Astrocyte of the cerebellum (primary cell): Measurements from ENCODE around the gene ZNF844.
"Not testable (repeated sequence)": the region's sequence is repeated elsewhere in the genome, so short reads cannot be mapped to it uniquely, and the experiment has no call there.

ENCODE experiments used
- DNase-seq: peaks from one replicate; pipeline ENCODE4 v3.0.0-alpha.2; 2011; ENCODE audit warnings: low read depth
- H3K4me3 ChIP-seq: 2 replicates; pipeline ENCODE4 v1.5.1; 2011; ENCODE audit warnings: mild to moderate bottlenecking, low read depth, low read length, moderate library complexity
- in situ Hi-C: cut with HindIII; loops from 2 replicates; pipeline ENCODE4 v1.10.0; 2017; ENCODE audit warnings: low sequenced_read_pairs
- TF ChIP-seq, protein P1 (sequence below): IDR thresholded peaks from 2 replicates; pipeline ENCODE4 v1.5.1; 2012; ENCODE audit warnings: low read length, low read depth, moderate library complexity, mild to moderate bottlenecking; ENCODE audit errors: missing control alignments

The ZNF844 gene

DNA sequence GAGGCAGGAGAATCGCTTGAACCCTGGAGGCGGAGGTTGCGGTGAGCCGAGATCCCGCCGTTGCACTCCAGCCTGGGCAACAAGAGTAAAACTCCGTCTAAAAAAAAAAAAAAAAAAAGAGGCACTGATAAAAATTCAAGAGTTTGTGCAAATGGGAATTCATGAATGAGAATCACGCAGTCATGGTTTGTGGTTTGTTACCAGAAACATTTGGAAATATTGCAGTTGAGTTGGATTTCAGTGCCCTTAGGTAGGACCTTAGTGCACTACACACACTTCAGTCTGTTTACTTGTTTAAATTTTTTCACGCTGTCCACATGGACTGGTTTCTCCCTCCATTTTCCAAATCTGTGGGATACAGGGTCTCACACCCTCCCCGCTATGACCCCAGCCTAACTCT, 28.4 kb downstream of the ZNF844 start:
- in situ Hi-C loops: no loop called here
- no peak for DNase-seq
- TF ChIP-seq, protein P1, sequence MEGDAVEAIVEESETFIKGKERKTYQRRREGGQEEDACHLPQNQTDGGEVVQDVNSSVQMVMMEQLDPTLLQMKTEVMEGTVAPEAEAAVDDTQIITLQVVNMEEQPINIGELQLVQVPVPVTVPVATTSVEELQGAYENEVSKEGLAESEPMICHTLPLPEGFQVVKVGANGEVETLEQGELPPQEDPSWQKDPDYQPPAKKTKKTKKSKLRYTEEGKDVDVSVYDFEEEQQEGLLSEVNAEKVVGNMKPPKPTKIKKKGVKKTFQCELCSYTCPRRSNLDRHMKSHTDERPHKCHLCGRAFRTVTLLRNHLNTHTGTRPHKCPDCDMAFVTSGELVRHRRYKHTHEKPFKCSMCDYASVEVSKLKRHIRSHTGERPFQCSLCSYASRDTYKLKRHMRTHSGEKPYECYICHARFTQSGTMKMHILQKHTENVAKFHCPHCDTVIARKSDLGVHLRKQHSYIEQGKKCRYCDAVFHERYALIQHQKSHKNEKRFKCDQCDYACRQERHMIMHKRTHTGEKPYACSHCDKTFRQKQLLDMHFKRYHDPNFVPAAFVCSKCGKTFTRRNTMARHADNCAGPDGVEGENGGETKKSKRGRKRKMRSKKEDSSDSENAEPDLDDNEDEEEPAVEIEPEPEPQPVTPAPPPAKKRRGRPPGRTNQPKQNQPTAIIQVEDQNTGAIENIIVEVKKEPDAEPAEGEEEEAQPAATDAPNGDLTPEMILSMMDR: no peak
- H3K4me3 ChIP-seq: peak overlapping the region; percentile 67

DNA sequence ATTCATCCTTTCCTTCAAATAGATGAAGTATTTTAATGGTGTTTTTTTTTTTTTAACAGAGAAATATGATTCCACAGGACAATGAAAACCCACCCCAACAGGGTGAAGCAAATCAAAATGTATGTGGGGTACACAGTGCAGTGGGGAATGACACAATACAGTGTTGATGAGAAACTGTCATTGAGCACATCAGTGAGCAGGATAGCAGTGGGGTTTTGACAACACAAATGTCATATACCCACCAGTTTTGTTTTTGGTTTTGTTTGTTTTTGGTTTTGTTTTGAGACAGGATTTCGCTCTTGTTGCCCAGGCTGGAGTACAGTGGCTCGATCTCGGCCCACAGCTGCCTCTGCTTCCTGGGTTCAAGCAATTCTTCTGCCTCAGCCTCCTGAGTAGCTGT, 29.2 kb downstream of the ZNF844 start:
- TF ChIP-seq, protein P1: no peak
- in situ Hi-C loops: no loop called here
- no peak overlapping the region for H3K4me3 ChIP-seq
- DNase-seq: no peak

DNA sequence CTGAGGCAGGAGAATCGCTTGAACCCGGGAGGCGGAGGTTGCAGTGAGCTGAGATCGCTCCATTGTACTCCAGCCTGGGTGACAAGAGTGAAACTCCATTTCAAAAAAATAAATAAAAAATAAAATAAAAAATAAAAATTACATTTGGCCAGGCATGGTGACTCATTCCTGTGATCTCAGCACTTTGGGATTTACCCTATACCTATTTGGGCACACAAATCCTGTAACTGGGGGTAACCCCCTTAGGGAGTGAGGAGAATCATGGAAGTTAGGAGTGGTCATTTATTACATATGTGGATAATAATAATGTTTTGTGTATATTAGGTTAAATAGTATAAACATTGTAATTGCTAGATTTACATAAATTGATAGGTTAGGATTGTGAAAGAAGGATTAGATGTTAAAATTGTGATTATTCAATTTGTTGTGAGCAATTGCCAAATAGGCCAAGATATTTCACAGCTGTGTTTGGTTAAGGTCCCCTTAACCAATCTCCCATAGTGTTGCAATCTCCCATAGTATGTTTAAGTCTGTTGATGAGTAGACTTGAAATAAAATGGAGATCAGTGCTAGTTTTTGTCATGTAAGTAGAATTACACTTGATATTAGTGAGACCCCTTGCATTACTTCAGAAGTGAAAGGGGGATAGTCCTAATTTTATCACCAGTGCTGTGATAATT, 30.7 kb downstream of the ZNF844 start:
- in situ Hi-C loops: no loop called here
- H3K4me3 ChIP-seq: no peak overlapping the region
- DNase-seq: no peak
- TF ChIP-seq, protein P1: no peak

DNA sequence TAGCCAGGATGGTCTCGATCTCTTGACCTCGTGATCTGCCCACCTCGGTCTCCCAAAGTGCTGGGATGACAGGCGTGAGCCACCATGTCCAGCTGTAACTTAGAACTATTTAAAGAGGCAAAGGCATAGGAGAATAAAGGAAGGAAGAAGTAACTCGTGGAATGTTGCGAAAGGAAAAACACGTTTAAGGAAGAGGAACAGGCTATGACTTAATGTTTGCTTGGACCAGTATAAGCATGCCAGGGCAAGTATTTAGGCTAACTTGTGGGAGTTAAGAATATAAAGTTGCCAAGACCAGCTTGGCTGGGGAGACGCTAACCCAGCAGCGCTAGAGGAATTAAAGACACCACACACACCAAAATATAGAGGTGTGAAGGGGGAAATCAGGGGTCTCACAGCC, 33.5 kb downstream of the ZNF844 start:
- no peak for DNase-seq
- H3K4me3 ChIP-seq: no peak overlapping the region
- TF ChIP-seq, protein P1: no peak
- in situ Hi-C loops: no loop called here

DNA sequence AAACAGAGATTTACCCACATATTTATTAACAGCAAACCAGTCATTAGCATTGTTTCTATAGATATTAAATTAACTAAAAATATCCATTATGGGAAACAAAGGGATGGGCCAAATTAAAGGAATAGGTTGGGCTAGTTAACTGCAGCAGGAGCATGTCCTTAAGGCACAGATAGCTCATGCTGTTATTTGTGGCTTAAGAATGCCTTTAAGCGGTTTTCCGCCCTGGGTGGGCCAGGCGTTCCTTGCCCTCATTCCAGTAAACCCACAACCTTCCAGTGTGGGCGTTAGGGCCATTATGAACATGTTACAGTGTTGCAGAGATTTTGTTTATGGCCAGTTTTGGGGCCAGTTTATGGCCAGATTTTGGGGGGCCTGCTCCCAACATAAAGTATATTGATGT, 39.4 kb downstream of the ZNF844 start:
- in situ Hi-C loops, H3K4me3 ChIP-seq, DNase-seq: not testable (repeated sequence)

DNA sequence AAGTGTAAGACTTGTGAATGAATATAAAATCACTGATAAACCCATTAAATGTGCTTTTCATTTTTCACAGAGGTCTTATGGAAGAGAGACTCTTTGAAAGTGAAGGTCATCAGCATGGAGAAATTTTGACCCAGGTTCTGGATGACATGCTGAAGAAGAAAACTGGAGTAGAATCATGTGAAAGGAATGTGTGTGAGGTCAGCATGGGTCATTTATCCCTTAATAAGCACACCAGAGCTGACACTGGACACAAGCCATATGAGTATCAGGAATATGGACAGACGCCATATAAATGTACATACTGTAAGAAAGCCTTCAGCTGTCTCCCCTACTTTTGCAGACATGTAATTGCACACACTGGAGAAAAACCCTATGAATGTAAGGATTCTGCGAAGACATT, 46.6 kb downstream of the ZNF844 start:
- no peak overlapping the region for H3K4me3 ChIP-seq
- TF ChIP-seq, protein P1: no peak
- DNase-seq: no peak
- in situ Hi-C loops: no loop called here

DNA sequence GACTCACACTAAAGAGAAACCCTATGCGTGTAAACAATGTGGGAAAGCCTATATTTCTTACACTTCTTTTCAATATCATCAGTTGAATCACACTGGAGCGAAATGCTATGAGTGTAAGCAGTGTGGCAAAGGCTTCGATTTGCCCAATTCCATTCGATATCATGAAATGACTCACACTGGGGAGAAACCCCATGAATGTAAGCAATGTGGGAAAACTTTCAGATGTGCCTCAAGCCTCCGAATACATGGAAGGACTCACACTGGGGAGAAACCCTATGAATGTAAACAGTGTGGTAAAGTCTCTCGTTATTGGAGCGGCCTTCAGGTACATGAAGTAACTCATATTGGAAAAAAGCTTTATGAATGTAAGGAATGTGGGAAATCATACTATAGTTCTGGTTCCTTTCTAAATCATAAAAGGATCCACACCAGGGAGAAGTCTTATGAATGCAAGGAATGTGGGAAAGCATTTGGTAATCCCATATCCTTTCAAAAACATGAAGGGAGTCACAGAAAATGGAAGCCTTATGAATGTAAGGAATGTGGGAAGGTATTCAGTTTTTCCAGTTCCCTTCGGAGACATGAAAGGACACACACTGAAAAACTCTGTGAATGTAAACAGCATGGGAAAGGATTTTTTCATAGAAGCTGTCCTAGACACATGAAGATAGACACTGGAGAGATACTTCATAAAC, 47.6 kb downstream of the ZNF844 start:
- H3K4me3 ChIP-seq: no peak overlapping the region
- no peak for DNase-seq
- in situ Hi-C loops: no loop called here
- TF ChIP-seq, protein P1: no peak
